SK-N-SH (cell line): ENCODE data around the gene LMO3. TPM values are rescaled to one million over a fixed set of nuclear protein-coding genes. Genes with fewer than 3 reads are reported as not detected.

ENCODE experiments used
- CTCF ChIA-PET: fragments of 300-600, 350-600 bp; formaldehyde crosslinking; extraction: SDS; loops from one replicate; lab custom pipeline; 2021; lab: Yijun Ruan, JAX
- POLR2A ChIA-PET: fragments of 350-600 bp; sonication (Branson Sonifier 250); formaldehyde crosslinking; extraction: SDS; loops from one replicate; lab custom pipeline; 2020; ENCODE audit warnings: antibody characterized with exemption, inconsistent platforms; lab: Yijun Ruan, JAX
- DNase-seq: peaks from one replicate; pipeline ENCODE4 v3.0.0; 2012
- H2AFZ ChIP-seq: fragments of 200-600 bp; sonication (generic); 2 replicates; pipeline ENCODE4 v1.8.1; 2016; ENCODE audit warnings: antibody characterized with exemption, mild to moderate bottlenecking, low read depth
- H3F3A ChIP-seq: fragments of 200-600 bp; sonication (generic); replicated peaks from 2 replicates; pipeline ENCODE3; 2016; ENCODE audit warnings: antibody characterized with exemption, mild to moderate bottlenecking; ENCODE audit not compliant: insufficient read depth
- H3K27ac ChIP-seq, 2 experiments: fragments of 200-500 bp in 1 of 2; fragments of 200-600 bp in 1 of 2; sonication (Bioruptor generic) in 1 of 2; sonication (generic), shearing (Covaris generic) in 1 of 2; 2 replicates each; pipeline versions ENCODE4 v1.5.1 to v1.6.1; 2014 to 2016; ENCODE audit warnings: low read depth in 2 of 2, inconsistent platforms in 1 of 2, low read length in 1 of 2, mild to moderate bottlenecking in 1 of 2, mixed read lengths in 1 of 2
- H3K27me3 ChIP-seq: fragments of 200-600 bp; sonication (generic), shearing (Covaris generic); 2 replicates; pipeline ENCODE4 v1.6.1; 2016; ENCODE audit warnings: mixed run types; ENCODE audit not compliant: insufficient read depth
- H3K36me3 ChIP-seq, 2 experiments: fragments of 200-500 bp in 1 of 2; fragments of 200-600 bp in 1 of 2; sonication (Bioruptor generic) in 1 of 2; sonication (generic) in 1 of 2; replicated peaks in 1 of 2; 2 replicates each; pipeline versions ENCODE3 to v1.5.1; 2014 to 2016; ENCODE audit warnings: low read length in 1 of 2, mild to moderate bottlenecking in 1 of 2; ENCODE audit not compliant: insufficient read depth in 2 of 2, control insufficient read depth in 1 of 2
- H3K4me1 ChIP-seq, 2 experiments: fragments of 200-500 bp in 1 of 2; fragments of 200-600 bp in 1 of 2; sonication (Bioruptor generic) in 1 of 2; sonication (generic), shearing (Covaris generic) in 1 of 2; 2 replicates each; pipeline versions ENCODE4 v1.5.1 to v1.6.1; 2014 to 2016; ENCODE audit warnings: low read depth in 1 of 2, low read length in 1 of 2, mixed run types in 1 of 2; ENCODE audit not compliant: insufficient read depth in 2 of 2, control insufficient read depth in 1 of 2
- H3K4me2 ChIP-seq: fragments of 200-600 bp; sonication (generic), shearing (Covaris generic); 2 replicates; pipeline ENCODE4 v1.6.1; 2017; ENCODE audit warnings: mixed run types
- H3K4me3 ChIP-seq, 2 experiments: fragments of 200-500 bp in 1 of 2; fragments of 200-600 bp in 1 of 2; sonication (Bioruptor generic) in 1 of 2; sonication (generic), shearing (Covaris generic) in 1 of 2; 2 replicates each; pipeline versions ENCODE4 v1.5.1 to v1.8.1; 2014 to 2016; ENCODE audit warnings: low read depth in 2 of 2, inconsistent platforms in 1 of 2, low read length in 1 of 2, mild to moderate bottlenecking in 1 of 2, mixed read lengths in 1 of 2, moderate library complexity in 1 of 2
- H3K79me2 ChIP-seq: fragments of 200-600 bp; sonication (generic); 2 replicates; pipeline ENCODE4 v1.8.1; 2017; ENCODE audit warnings: mild to moderate bottlenecking; ENCODE audit not compliant: insufficient read depth
- H3K9ac ChIP-seq: fragments of 200-600 bp; sonication (generic); 2 replicates; pipeline ENCODE4 v1.6.1; 2017; ENCODE audit warnings: mixed run types
- H3K9me2 ChIP-seq: fragments of 200-600 bp; sonication (generic); 2 replicates; pipeline ENCODE4 v1.6.1; 2017; ENCODE audit warnings: mixed run types
- H3K9me3 ChIP-seq: fragments of 200-600 bp; sonication (generic); 2 replicates; pipeline ENCODE4 v1.6.1; 2017; ENCODE audit warnings: mixed run types, mild to moderate bottlenecking, moderate library complexity
- H4K20me1 ChIP-seq: fragments of 200-600 bp; sonication (generic); 2 replicates; pipeline ENCODE4 v1.6.1; 2017; ENCODE audit warnings: mild to moderate bottlenecking, mixed run types; ENCODE audit not compliant: insufficient read depth
- EP300 ChIP-seq, 2 experiments: IDR thresholded peaks; 2 replicates each; pipeline versions ENCODE4 v1.4.0 to v1.6.1; 2012; ENCODE audit warnings: borderline replicate concordance in 1 of 2, low read depth in 1 of 2, low read length in 1 of 2
- EZH2phosphoT487 ChIP-seq: fragments of 200-600 bp; sonication (generic); IDR thresholded peaks from 2 replicates; pipeline ENCODE4 v1.6.1; 2017; ENCODE audit warnings: low read depth, mixed run types, mild to moderate bottlenecking, antibody characterized with exemption, moderate library complexity, borderline replicate concordance
- FOXM1 ChIP-seq: IDR thresholded peaks from 2 replicates; pipeline ENCODE4 v1.4.0; 2012; ENCODE audit warnings: low read depth, mild to moderate bottlenecking
- IRF3 ChIP-seq: fragments of 150-350 bp; IDR thresholded peaks from 2 replicates; pipeline ENCODE4 v1.6.1; 2016; ENCODE audit warnings: mild to moderate bottlenecking, low read depth, low read length
- JUND ChIP-seq: IDR thresholded peaks from 2 replicates; pipeline ENCODE4 v1.4.0; 2012
- MAX ChIP-seq: IDR thresholded peaks from 2 replicates; pipeline ENCODE4 v1.4.0; 2012; ENCODE audit warnings: low read depth
- NFIC ChIP-seq: IDR thresholded peaks from 2 replicates; pipeline ENCODE4 v1.4.0; 2012; ENCODE audit warnings: borderline replicate concordance
- NRF1 ChIP-seq: IDR thresholded peaks from 2 replicates; pipeline ENCODE4 v1.6.1; 2012; ENCODE audit warnings: low read depth, mild to moderate bottlenecking, low read length
- POLR2AphosphoS5 ChIP-seq: IDR thresholded peaks from 2 replicates; pipeline ENCODE4 v1.6.1; 2012; ENCODE audit warnings: low read depth, low read length
- REST ChIP-seq: IDR thresholded peaks from 2 replicates; pipeline ENCODE4 v1.6.1; 2012; ENCODE audit warnings: mild to moderate bottlenecking, low read depth, low read length, moderate library complexity
- RXRA ChIP-seq: IDR thresholded peaks from 2 replicates; pipeline ENCODE4 v1.4.0; 2012; ENCODE audit warnings: low read depth, mild to moderate bottlenecking, borderline replicate concordance
- SIN3A ChIP-seq: IDR thresholded peaks from 2 replicates; pipeline ENCODE4 v1.6.1; 2012; ENCODE audit warnings: low read depth, mild to moderate bottlenecking, low read length, moderate library complexity, borderline replicate concordance
- SMC3 ChIP-seq: IDR thresholded peaks from 2 replicates; pipeline ENCODE4 v1.6.1; 2012; ENCODE audit warnings: low read depth, low read length, improper control_type of control experiment
- TAF1 ChIP-seq: IDR thresholded peaks from 2 replicates; pipeline ENCODE4 v1.6.1; 2012; ENCODE audit warnings: low read depth, mild to moderate bottlenecking, low read length, moderate library complexity, borderline replicate concordance
- TCF12 ChIP-seq: IDR thresholded peaks from 2 replicates; pipeline ENCODE4 v1.4.0; 2012
- USF2 ChIP-seq: fragments of 150-350 bp; IDR thresholded peaks from 2 replicates; pipeline ENCODE4 v1.6.1; 2017; ENCODE audit warnings: antibody characterized with exemption, low read length, low read depth, borderline replicate concordance
- WGBS: methylation state at CpG from one replicate; pipeline ENCODE4 v1.1.6; 2017; ENCODE audit warnings: low lambda C conversion rate; 5-methylcytosine and 5-hydroxymethylcytosine counted together
- polyA plus RNA-seq, 3 experiments: library from polyadenylated mRNA; depleted of rRNA; stranded (reverse); fragments of >200 nt; gene quantifications; 2 replicates each; pipeline ENCODE4 v1.2.3, GENCODE V29; 2012

The LMO3 gene
- polyA plus RNA-seq, 1 of the 3 experiments (the other 2 are of a cell fraction): not detected

GRCh38 chr12:16593546-16593945 lies 12.4 kb downstream of the LMO3 start (continued):
- TF ChIP-seq REST: no peak
- no peak for TF ChIP-seq RXRA
- TF ChIP-seq POLR2AphosphoS5: no peak
- TF ChIP-seq EZH2phosphoT487: no peak
- no peak for TF ChIP-seq SMC3
- TF ChIP-seq MAX: no peak
- no peak for TF ChIP-seq SIN3A
- no peak for TF ChIP-seq JUND

GRCh38 chr12:16590645-16591044 lies 15.3 kb downstream of the LMO3 start:
- no peaks in the 10 kb centered on the region for H3F3A ChIP-seq
- no peaks in the 10 kb centered on the region for H3K4me1 ChIP-seq
- H2AFZ ChIP-seq: no peak overlapping the region
- POLR2A ChIA-PET: no interaction called here
- no peaks in the 10 kb centered on the region for H3K36me3 ChIP-seq
- 0 out of 2 replicates have a peak, but pooled peaks cover 4% of the 10 kb centered on the region for H3K9me2 ChIP-seq
- H3K9ac ChIP-seq: no peak overlapping the region
- no peak overlapping the region for H3K27ac ChIP-seq
- H3K27me3 ChIP-seq: no peaks in the 10 kb centered on the region
- H3K9me3 ChIP-seq: no peaks in the 10 kb centered on the region
- WGBS: 43% methylated on average over 3 of the region's 3 CpGs
- TF ChIP-seq NFIC (no peak), TCF12 (no peak)
- H3K79me2 ChIP-seq: no peaks in the 10 kb centered on the region
- CTCF ChIA-PET: interaction anchor here (0.5 to 1.9 kb wide), 3 partner anchors 14 to 656 kb away, joined by 3 to 5 read pairs (median 4); no protein-coding TSS in a partner anchor
- no peak overlapping the region for H3K4me3 ChIP-seq
- no peaks in the 10 kb centered on the region for H4K20me1 ChIP-seq
- H3K4me2 ChIP-seq: no peak overlapping the region
- no peak for DNase-seq

GRCh38 chr12:16588812-16589211 lies 17.1 kb downstream of the LMO3 start:
- H3K79me2 ChIP-seq: no peaks in the 10 kb centered on the region
- no peak for TF ChIP-seq TAF1
- no peak for TF ChIP-seq IRF3
- no peak for TF ChIP-seq REST
- no peak for TF ChIP-seq EZH2phosphoT487
- TF ChIP-seq FOXM1: no peak
- TF ChIP-seq RXRA: no peak
- TF ChIP-seq USF2: no peak
- no peak for TF ChIP-seq NRF1
- no peak for TF ChIP-seq EP300 (IDR thresholded peaks at IDR 0.05; ENCODE audit: borderline replicate concordance in 1 of 2, low read depth in 1 of 2, low read length in 1 of 2)

More at GRCh38 chr12:16588812-16589211, 17.1 kb downstream of the LMO3 start:
- H3K36me3 ChIP-seq: no peaks in the 10 kb centered on the region
- no peaks in the 10 kb centered on the region for H4K20me1 ChIP-seq
- H3K27ac ChIP-seq: no peak overlapping the region
- H3K4me1 ChIP-seq: no peaks in the 10 kb centered on the region
- H3K4me3 ChIP-seq: no peak overlapping the region
- DNase-seq: no peak
- POLR2A ChIA-PET: no interaction called here
- no peaks in the 10 kb centered on the region for H3K9me2 ChIP-seq
- WGBS: 44% methylated on average over 6 of the region's 6 CpGs
- H3K27me3 ChIP-seq: no peaks in the 10 kb centered on the region
- H3K4me2 ChIP-seq: no peak overlapping the region
- H2AFZ ChIP-seq: no peak overlapping the region
- no peaks in the 10 kb centered on the region for H3F3A ChIP-seq
- no peaks in the 10 kb centered on the region for H3K9me3 ChIP-seq
- H3K9ac ChIP-seq: no peak overlapping the region
- CTCF ChIA-PET: interaction anchor here (1.9 kb wide), 1 partner anchor 203 kb away, joined by 4 read pairs; no protein-coding TSS in a partner anchor
